SK-N-MC (cell line): ENCODE data around the gene RIC8B.

Experiments used
- EZH2 ChIP-seq: fragments of 200-600 bp; sonication (generic); IDR thresholded peaks from one replicate; pipeline ENCODE4 v1.6.1; 2017; ENCODE audit warnings: antibody characterized with exemption
- POLR2AphosphoS5 ChIP-seq: IDR thresholded peaks from 2 replicates; pipeline ENCODE4 v1.6.1; 2012; ENCODE audit warnings: mild to moderate bottlenecking, low read depth, low read length, borderline replicate concordance

DNA sequence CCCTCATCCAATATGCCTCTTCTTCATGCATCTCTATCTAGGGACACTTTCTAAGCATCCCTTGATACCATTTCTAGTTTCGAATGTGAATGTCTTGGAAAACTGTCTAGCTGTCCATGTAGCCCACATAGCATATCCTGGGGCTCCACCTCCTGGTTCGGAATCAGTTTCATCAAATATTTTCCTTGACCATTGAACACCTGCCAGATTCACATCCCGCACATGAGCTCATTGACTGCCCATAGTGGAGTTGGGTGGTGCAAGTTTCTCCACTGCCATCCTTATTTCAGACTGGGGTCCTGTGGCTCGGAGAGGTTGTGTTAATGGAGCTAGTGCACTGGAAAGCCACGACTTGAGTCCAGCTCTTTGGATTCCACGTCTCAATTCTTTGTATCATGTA, 122.6 kb downstream of the RIC8B start:
- TF ChIP-seq POLR2AphosphoS5 (no peak), EZH2 (no peak)
